ENCODE results near the gene OLFM3.

GRCh38 chr1:101953623-101954022 lies 43.1 kb downstream of the OLFM3 start:
- no peak for TF ChIP-seq POLR2A (IDR thresholded peaks at IDR 0.05)
- no peak for TF ChIP-seq CTCF (IDR thresholded peaks at IDR 0.05)
